Activated CD8-positive, alpha-beta memory T cell treated with anti-CD3 and anti-CD28 coated beads for 4 hours (primary cell): Measurements from ENCODE around the gene RELA.

Experiments used
- DNase-seq, 2 donors: peaks; one replicate each; pipeline ENCODE4 v3.0.0-alpha.2; 2020; ENCODE audit warnings: low read depth in 2 of 2

RELA gene

GRCh38 chr11:65613091-65613928 lies 49.4 kb downstream of the RELA start:
- no peak for DNase-seq

DNA sequence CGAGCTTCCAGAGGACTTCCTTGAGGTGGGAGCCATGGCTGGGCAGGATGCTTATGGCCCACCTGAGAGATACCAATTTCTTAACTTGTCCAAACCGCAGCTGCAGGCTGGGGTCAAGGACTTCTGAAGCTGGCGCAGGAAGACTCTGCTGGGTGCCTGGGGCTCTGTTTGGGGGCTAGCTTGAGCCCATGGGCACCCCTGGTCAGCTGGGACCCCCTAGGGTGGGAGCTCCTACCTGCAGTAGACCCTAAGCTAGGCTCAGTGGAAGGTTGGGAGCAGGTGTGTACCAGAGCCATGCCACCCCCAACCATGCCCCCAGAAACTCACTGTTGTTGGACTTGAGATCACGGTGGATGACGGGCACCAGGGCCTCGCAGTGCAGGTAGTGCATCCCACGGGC lies 50.0 kb downstream of the RELA start:
- no peak for DNase-seq

DNA sequence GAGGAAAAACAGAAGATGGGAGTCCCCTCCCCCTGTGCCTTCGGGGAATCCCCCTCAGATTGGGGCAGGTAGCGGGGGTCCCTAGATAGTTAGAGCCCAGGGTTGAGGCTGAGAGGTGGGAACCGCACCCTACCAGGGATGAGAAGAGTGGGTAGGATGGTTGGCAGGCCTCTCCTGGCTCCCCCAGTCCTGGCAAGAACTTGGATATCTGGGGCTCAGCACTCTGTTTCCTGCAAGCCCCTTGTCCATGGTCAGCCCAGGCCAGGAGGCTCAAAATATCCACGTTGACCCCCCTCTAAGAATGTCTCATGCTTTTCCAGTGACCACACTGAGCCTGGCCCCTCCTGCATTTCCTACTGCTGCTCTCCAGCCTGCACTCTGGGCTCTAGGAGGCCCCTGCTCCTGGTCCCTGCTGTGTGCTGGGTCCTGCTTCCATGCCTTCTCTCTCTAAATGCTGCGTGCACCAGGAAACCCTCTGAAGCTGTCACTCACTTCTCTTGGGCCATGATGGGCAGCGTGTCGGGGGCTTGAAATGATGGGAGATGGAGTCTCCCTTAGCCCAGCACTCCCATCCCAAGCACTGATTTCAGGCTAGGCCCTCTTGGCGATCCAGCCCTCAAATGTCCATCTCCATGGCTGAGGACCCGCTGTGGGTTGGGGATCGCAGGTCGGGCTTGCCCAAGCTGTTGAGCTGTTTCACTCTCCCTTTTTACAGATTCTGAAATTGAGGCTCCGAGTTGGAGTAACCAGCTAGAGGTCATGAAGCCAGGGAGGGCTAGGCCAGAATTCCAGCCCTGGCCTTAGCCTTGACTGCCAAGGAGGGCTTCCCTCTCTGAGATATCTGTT lies 50.7 kb downstream of the RELA start:
- DNase-seq, result no peak

DNA sequence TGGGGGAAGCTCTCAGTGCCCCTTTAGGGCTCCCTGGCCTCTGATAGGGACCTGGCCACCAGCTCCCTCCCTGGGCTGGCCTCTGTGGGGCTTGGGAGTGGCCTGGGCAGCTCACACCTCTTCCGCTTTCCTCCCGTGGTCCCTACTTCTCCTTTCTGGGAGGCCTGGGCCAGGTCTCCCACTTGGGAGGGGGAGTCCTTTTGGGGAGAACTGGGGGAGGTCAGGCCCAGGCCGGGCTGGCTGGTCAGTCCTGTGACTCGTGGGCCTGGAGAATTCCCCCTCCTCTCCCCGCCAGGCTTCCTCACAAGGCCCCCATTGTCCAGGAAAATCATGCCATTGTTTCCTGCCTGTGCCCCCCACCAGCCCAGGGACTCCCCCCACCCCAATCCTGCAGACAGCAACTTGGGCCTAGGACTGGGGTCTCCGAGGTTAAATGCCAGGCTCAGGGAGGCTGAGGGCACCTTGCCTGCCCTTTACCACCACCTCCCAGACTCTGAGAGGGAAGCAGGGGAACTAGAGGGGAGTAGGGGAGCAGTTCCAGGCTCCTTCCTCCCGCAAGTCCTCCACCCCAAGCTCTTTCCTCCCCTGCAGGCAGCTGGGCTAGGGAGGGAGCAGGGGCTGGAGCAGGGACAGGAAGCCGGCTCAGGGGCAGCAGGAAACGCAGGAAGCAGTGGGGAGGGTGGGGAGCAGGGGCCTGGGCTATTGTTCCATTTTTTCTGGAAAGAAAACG lies 51.5 kb downstream of the RELA start:
- DNase-seq, result no peak

GRCh38 chr11:65610404-65610803 lies 52.3 kb downstream of the RELA start:
- no peak for DNase-seq

DNA sequence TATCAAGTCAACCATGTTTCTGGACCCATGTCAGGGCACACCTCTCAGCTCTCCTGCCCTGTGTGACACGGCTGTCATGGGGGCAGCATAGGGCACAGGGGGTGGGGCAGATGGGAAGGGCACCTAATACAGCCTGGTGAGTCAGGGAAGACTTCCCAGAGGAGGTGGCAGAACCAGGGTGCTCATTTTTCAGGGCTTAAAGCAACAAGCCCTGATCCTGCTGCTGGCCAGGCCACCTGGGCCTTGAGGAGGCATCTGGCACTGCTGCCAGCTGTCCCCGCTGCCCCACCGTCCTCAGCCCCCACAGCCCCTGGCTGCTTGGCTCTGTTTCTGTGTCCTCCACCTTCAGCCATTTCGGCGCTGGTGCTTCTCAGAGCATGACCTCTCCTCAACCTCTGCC lies 53.1 kb downstream of the RELA start:
- DNase-seq, result no peak

DNA sequence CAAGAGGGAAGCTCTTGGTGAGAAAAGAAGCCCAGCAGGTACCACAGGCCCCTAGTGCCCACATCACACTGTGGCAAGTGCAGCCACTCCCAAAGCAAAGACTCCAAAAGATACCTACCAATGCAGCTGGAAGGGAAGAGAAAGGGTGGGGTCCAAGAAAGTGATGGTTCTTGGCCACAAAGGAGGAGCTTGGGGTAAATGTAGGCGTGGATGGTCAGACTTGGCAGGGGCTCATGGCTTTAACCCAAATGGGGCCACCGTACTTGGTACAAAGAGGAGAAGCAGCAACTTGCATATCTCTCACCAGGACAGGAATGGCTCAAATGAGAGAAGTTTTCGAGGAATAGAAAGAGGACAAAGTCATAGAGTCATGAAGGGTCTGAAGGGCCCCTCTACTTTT lies 53.5 kb downstream of the RELA start:
- DNase-seq, result no peak

DNA sequence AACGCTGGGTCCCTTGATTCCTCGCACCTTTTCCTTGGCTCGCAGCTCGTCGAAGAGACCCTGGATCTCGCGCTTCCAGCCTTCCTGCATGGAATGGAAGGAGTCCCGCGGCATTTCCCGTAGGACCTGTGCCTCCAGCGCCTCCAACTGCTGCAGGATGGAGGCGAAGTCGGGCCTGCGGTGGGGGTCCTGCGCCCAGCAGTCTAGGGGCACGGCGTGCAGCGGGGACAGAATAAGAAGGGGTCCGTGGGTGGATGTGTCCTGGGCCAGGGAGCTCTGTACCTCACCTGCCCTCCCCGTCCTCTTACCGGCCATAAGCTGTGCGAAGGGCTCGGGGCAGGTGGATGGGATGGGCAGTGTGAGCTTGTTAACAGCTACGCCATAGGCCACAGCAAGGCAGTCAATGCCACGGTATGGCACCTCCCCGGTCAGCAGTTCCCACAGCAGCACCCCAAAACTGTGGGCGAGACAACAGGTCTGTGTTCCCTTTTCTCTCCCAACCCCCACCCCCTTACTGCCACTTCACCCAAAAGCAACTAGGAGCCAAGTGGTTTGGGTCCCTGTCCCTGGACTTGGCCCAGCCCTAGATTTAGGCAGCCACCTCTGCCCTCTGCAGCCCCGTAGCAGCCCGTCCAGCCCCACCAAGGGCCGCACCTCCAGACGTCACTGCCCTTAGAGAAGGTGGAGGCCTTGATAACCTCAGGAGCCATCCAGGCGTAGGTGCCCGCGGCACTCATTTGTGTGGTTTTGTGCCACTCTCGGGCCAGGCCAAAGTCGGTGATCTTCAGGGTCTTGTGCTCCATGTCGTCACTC lies 54.9 kb downstream of the RELA start:
- no peak for DNase-seq

GRCh38 chr11:65606876-65607613 lies 55.7 kb downstream of the RELA start:
- DNase-seq, result no peak

DNA sequence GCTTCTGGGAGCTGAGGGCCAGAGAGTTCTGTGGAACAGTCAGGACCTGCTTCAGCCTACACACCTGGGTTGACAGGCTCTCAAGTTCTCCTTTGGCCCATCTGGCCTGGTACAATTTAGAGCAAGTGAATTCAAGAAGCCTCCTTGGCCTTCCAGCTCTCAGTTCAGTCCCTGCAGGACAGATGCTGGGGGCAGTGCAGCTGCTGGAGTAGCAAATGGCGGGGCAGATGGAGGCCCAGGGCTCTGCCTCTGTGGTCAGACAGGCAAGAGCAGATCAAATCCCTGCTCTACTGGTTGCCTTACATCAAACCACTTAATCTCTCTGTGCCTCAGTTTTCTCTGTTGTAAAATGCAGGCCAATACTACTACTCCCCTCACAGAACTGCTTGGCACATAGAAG lies 58.5 kb downstream of the RELA start:
- no peak for DNase-seq
